ENCODE results near the gene RPS15.

DNA sequence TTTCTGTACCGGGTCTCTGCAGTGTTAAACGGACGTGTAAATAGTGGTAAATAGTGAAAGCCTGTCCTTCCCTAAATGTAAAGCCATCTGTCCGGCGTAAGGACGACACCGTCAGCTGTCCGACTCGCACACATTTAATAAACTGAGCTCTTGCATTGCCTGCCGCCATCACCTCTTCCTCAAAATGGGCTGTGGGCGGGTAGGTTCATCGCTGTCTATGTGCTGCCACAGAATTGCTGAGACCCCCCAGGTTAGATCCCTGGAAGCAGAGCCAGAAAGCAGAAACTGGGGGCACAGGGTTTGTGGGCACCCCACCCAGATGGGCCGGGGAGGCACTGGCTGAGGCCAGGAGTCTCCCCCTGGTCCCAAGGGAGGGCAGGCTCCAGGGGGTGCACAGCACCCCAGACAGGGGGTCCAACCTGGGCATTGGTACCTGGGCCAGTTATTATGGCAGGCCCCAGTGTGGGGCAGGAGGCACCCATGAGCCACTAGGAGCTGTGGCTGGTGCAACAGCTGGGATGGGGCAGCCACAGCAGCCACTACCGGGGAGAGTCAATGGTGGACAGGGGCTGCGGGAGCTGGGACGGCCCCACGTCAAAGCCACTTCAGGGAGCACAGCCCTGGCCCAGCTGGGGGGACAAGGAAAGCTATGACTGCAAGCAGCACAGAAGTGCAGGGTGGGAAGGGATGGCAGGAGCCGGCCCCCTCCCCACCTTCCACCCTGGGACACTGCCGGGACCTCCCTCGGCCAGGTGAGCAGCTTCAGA is 35.1 kb downstream of the RPS15 start:
- TF ChIP-seq EZH2 (IDR thresholded peaks at IDR 0.05) (no peak), POLR2AphosphoS5 (IDR thresholded peaks at IDR 0.05; ENCODE audit: borderline replicate concordance, low read depth, low read length) (no peak; the same call in 1 of the 2 replicates)

All from SK-N-MC (cell line).